K562 (cell line): Measurements from ENCODE around the gene TTN.

Source experiments
- GABPB1 ChIP-seq: sonication (generic); formaldehyde crosslinking; IDR thresholded peaks from 2 replicates; pipeline ENCODE4 v1.8.0; 2022; ENCODE audit warnings: mild to moderate bottlenecking, missing genetic modification reagents
- HDAC1 ChIP-seq, 2 experiments: fragments of 450-650 bp; IDR thresholded peaks; 2 replicates each; pipeline ENCODE4 v1.6.1; 2016 to 2017; ENCODE audit warnings: inconsistent platforms in 1 of 2, mild to moderate bottlenecking in 1 of 2, moderate library complexity in 1 of 2
- NCOA2 ChIP-seq, 2 experiments: fragments of 450-650 bp; IDR thresholded peaks; 2 replicates each; pipeline ENCODE4 v1.6.1; 2018; ENCODE audit warnings: mild to moderate bottlenecking in 2 of 2, moderate library complexity in 1 of 2; ENCODE audit not compliant: partially characterized antibody in 2 of 2
- ZNF23 ChIP-seq: fragments of 250-450 bp; sonication (Bioruptor Pico); IDR thresholded peaks from 2 replicates; pipeline ENCODE4 v1.4.0; 2020; ENCODE audit warnings: mild to moderate bottlenecking
- TF ChIP-seq, protein P1 (sequence below), 2 experiments: fragments of 450-650 bp; formaldehyde crosslinking in 1 of 2; IDR thresholded peaks; 2 replicates each; pipeline versions ENCODE4 v1.4.0 to v1.6.1; 2014 to 2020; ENCODE audit warnings: mild to moderate bottlenecking in 2 of 2, borderline replicate concordance in 1 of 2, low read depth in 1 of 2
- TF ChIP-seq, protein P2 (sequence below), 3 experiments: IDR thresholded peaks in 2 of 3; conservative IDR thresholded peaks in 1 of 3; 2 replicates each; pipeline ENCODE4 v1.5.1; 2011 to 2012; ENCODE audit warnings: low read length in 3 of 3, mild to moderate bottlenecking in 3 of 3, control low read depth in 2 of 3, improper control_type of control experiment in 1 of 3, inconsistent platforms in 1 of 3, low read depth in 1 of 3, mixed read lengths in 1 of 3, moderate library complexity in 1 of 3; ENCODE audit not compliant: insufficient read depth in 2 of 3
- TF ChIP-seq, protein P3 (sequence below): fragments of 450-650 bp; formaldehyde crosslinking; IDR thresholded peaks from 2 replicates; pipeline ENCODE4 v1.4.0; 2020; ENCODE audit warnings: mild to moderate bottlenecking, mixed read lengths

DNA sequence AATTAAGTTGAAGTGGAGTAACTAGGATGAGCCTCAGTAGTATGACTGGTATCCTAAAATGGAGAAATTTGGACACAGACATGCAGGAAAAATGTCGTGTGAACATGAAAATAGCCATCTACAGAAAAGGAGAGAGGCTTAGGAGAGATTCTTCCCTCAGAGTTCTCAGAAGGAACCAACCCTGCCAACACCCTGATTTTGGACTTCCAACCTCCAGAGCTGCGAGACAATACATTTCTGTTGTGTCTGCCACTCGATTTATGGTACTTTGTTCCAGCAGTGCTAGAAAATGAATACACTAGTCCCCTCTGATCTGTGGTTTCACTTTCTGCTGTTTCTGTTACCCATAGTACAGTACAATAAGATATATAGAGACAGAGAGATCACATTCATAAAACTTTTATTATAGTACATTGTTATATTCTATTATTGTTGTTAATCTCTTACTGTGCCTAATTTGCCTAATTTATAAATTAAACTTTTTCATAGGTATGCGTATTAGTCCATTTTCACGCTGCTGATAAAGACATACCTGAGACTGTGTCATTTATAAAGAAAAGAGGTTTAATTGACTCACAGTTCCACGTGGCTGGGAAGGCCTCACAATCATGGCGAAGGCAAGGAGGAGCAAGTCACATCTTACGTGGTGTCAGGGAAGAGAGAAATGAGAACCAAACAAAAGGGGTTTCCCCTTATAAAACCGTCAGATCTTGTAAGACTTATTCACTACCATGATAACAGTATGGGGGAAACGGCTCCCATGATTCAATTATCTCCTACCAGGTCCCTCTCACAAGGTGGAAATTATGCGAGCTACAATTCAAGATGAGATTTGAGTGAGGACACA lies 285.7 kb downstream of the TTN start:
- no peak for TF ChIP-seq NCOA2 (IDR thresholded peaks at IDR 0.05; ENCODE audit: partially characterized antibody in 2 of 2)
- TF ChIP-seq, protein P1, sequence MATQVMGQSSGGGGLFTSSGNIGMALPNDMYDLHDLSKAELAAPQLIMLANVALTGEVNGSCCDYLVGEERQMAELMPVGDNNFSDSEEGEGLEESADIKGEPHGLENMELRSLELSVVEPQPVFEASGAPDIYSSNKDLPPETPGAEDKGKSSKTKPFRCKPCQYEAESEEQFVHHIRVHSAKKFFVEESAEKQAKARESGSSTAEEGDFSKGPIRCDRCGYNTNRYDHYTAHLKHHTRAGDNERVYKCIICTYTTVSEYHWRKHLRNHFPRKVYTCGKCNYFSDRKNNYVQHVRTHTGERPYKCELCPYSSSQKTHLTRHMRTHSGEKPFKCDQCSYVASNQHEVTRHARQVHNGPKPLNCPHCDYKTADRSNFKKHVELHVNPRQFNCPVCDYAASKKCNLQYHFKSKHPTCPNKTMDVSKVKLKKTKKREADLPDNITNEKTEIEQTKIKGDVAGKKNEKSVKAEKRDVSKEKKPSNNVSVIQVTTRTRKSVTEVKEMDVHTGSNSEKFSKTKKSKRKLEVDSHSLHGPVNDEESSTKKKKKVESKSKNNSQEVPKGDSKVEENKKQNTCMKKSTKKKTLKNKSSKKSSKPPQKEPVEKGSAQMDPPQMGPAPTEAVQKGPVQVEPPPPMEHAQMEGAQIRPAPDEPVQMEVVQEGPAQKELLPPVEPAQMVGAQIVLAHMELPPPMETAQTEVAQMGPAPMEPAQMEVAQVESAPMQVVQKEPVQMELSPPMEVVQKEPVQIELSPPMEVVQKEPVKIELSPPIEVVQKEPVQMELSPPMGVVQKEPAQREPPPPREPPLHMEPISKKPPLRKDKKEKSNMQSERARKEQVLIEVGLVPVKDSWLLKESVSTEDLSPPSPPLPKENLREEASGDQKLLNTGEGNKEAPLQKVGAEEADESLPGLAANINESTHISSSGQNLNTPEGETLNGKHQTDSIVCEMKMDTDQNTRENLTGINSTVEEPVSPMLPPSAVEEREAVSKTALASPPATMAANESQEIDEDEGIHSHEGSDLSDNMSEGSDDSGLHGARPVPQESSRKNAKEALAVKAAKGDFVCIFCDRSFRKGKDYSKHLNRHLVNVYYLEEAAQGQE (IDR thresholded peaks at IDR 0.05; ENCODE audit: borderline replicate concordance), result no peak
- TF ChIP-seq, protein P1 (CRISPR knock-in tag; IDR thresholded peaks at IDR 0.05; ENCODE audit: low read depth), result no peak
- TF ChIP-seq ZNF23 (CRISPR knock-in tag), result no peak
- TF ChIP-seq HDAC1 (IDR thresholded peaks at IDR 0.05), result no peak
- TF ChIP-seq, protein P2, sequence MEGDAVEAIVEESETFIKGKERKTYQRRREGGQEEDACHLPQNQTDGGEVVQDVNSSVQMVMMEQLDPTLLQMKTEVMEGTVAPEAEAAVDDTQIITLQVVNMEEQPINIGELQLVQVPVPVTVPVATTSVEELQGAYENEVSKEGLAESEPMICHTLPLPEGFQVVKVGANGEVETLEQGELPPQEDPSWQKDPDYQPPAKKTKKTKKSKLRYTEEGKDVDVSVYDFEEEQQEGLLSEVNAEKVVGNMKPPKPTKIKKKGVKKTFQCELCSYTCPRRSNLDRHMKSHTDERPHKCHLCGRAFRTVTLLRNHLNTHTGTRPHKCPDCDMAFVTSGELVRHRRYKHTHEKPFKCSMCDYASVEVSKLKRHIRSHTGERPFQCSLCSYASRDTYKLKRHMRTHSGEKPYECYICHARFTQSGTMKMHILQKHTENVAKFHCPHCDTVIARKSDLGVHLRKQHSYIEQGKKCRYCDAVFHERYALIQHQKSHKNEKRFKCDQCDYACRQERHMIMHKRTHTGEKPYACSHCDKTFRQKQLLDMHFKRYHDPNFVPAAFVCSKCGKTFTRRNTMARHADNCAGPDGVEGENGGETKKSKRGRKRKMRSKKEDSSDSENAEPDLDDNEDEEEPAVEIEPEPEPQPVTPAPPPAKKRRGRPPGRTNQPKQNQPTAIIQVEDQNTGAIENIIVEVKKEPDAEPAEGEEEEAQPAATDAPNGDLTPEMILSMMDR (IDR thresholded peaks at IDR 0.05 in 2 of 3, conservative IDR thresholded peaks at IDR 0.05 in 1 of 3; ENCODE audit: insufficient read depth in 2 of 3, low read depth in 1 of 3, low read length in 3 of 3), result no peak
- no peak for TF ChIP-seq GABPB1 (CRISPR knock-in tag)
- TF ChIP-seq, protein P3, sequence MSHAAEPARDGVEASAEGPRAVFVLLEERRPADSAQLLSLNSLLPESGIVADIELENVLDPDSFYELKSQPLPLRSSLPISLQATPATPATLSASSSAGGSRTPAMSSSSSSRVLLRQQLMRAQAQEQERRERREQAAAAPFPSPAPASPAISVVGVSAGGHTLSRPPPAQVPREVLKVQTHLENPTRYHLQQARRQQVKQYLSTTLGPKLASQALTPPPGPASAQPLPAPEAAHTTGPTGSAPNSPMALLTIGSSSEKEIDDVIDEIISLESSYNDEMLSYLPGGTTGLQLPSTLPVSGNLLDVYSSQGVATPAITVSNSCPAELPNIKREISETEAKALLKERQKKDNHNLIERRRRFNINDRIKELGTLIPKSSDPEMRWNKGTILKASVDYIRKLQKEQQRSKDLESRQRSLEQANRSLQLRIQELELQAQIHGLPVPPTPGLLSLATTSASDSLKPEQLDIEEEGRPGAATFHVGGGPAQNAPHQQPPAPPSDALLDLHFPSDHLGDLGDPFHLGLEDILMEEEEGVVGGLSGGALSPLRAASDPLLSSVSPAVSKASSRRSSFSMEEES (CRISPR knock-in tag), result no peak
